K562 (cell line): Measurements from ENCODE around the gene FAM161A. TPM values are rescaled to one million over a fixed set of nuclear protein-coding genes. Genes with fewer than 3 reads are reported as not detected.
"Not testable (repeated sequence)": the region's sequence is repeated elsewhere in the genome, so short reads cannot be mapped to it uniquely, and the experiment has no call there.

ENCODE experiments used
- ATAC-seq: fragments of 200-7000 bp; cut with Tn5 transposase; 3 replicates; pipeline ENCODE4 v1.9.1; 2020; ENCODE audit warnings: moderate library complexity
- BruUV-seq: library from RNA; stranded (reverse); fragments of 400-500 nt; replicated peaks from 2 replicates; lab custom pipeline; 2021; lab: Mats Ljungman, UMichigan
- CTCF ChIA-PET: fragments of 300-600 bp; formaldehyde crosslinking; extraction: SDS; loops from one replicate; lab custom pipeline; 2021; ENCODE audit warnings: low intra/inter-chr PET ratio; lab: Yijun Ruan, JAX
- POLR2A ChIA-PET: fragments of 300-600, 350-650 bp; sonication (Branson Sonifier 250); formaldehyde crosslinking; extraction: SDS; loops from one replicate; lab custom pipeline; 2021; ENCODE audit warnings: antibody characterized with exemption, inconsistent platforms; lab: Yijun Ruan, JAX
- DNase-seq, 4 experiments: peaks; one replicate each; pipeline versions ENCODE4 v3.0.0 to v3.0.0-alpha.2; 2011 to 2018; ENCODE audit warnings: low spot score in 3 of 4, mixed read lengths in 3 of 4; ENCODE audit errors: extremely low read depth in 1 of 4
- FAIRE-seq: peaks from 2 replicates; lab custom pipeline; 2011; peaks lifted over from hg19 to GRCh38; lab: Jason Lieb, UNC
- H2AFZ ChIP-seq: 2 replicates; pipeline ENCODE4 v1.6.0; 2011; ENCODE audit warnings: low read depth, low read length, control low read depth, inconsistent platforms
- H3K27ac ChIP-seq: fragments of 200-600 bp; 3 replicates; pipeline ENCODE4 v1.8.0; 2011; ENCODE audit warnings: low read depth, mild to moderate bottlenecking, control low read depth, inconsistent platforms, low read length, moderate library complexity, mixed read lengths; ENCODE audit errors: extremely low read depth
- H3K27me3 ChIP-seq, 2 experiments: fragments of 300-600 bp in 1 of 2; 2 replicates in 1 of 2; 3 replicates in 1 of 2; pipeline versions ENCODE4 v1.6.0 to v1.8.0; 2011; ENCODE audit warnings: inconsistent platforms in 2 of 2, low read length in 2 of 2, mild to moderate bottlenecking in 1 of 2, mixed read lengths in 1 of 2, moderate library complexity in 1 of 2; ENCODE audit not compliant: control insufficient read depth in 2 of 2, insufficient read depth in 2 of 2
- H3K36me3 ChIP-seq: fragments of 300-600 bp; 3 replicates; pipeline ENCODE4 v1.8.0; 2011; ENCODE audit warnings: mild to moderate bottlenecking, low read length, inconsistent platforms; ENCODE audit not compliant: control insufficient read depth, insufficient read depth
- H3K4me1 ChIP-seq, 2 experiments: fragments of 200-600 bp in 1 of 2; replicated peaks in 1 of 2; 2 replicates in 1 of 2; 3 replicates in 1 of 2; pipeline versions ENCODE4 v1.5.1 to v1.8.0; 2011; ENCODE audit warnings: inconsistent platforms in 2 of 2, low read length in 2 of 2, mild to moderate bottlenecking in 1 of 2, mixed read lengths in 1 of 2, moderate library complexity in 1 of 2; ENCODE audit not compliant: control insufficient read depth in 2 of 2, insufficient read depth in 2 of 2
- H3K4me2 ChIP-seq: 2 replicates; pipeline ENCODE4 v1.6.1; 2011; ENCODE audit warnings: low read length, control low read depth, inconsistent platforms, mixed read lengths; ENCODE audit not compliant: insufficient read depth
- H3K4me3 ChIP-seq: fragments of 200-600 bp; sonication (generic), shearing (Covaris generic); 2 replicates; pipeline ENCODE4 v1.5.1; 2016; ENCODE audit warnings: control low read depth, inconsistent platforms
- H3K79me2 ChIP-seq: fragments of 200-600 bp; 3 replicates; pipeline ENCODE4 v1.8.0; 2011; ENCODE audit warnings: low read length, inconsistent platforms; ENCODE audit not compliant: control insufficient read depth, insufficient read depth
- H3K9ac ChIP-seq, 2 experiments: 2 replicates each; pipeline versions ENCODE4 v1.6.0 to v1.6.1; 2011; ENCODE audit warnings: low read depth in 2 of 2, low read length in 2 of 2, control low read depth in 1 of 2, inconsistent platforms in 1 of 2, mild to moderate bottlenecking in 1 of 2, mixed read lengths in 1 of 2; ENCODE audit not compliant: insufficient read depth in 1 of 2
- H3K9me1 ChIP-seq: one replicate; pipeline ENCODE4 v1.6.0; 2011; ENCODE audit warnings: inconsistent platforms, mild to moderate bottlenecking, low read length, moderate library complexity; ENCODE audit not compliant: control insufficient read depth, insufficient read depth
- H3K9me3 ChIP-seq: replicated peaks from 2 replicates; pipeline ENCODE4 v1.5.1; 2011; ENCODE audit warnings: low read depth, low read length, inconsistent platforms; ENCODE audit not compliant: control insufficient read depth, insufficient read depth
- H4K20me1 ChIP-seq: replicated peaks from 2 replicates; pipeline ENCODE4 v1.6.1; 2011; ENCODE audit warnings: low read length, inconsistent platforms, mixed read lengths; ENCODE audit not compliant: control insufficient read depth, insufficient read depth
- ZBTB40 ChIP-seq, 2 experiments: fragments of 450-650 bp in 1 of 2; sonication (generic) in 1 of 2; formaldehyde crosslinking in 1 of 2; IDR thresholded peaks; 2 replicates each; pipeline versions ENCODE4 v1.7.1 to v1.9.0; 2016 to 2022; ENCODE audit warnings: inconsistent platforms in 1 of 2, mild to moderate bottlenecking in 1 of 2, missing genetic modification reagents in 1 of 2
- WGBS: fragments of 100-300 bp; shearing (Covaris generic); methylation state at CpG from one replicate; pipeline ENCODE4 v1.1.6; 2016; ENCODE audit warnings: low coverage, mixed read lengths; ENCODE audit not compliant: insufficient coverage; ENCODE audit errors: missing lambda C conversion rate; 5-methylcytosine and 5-hydroxymethylcytosine counted together
- in situ Hi-C: fragments of 300-500 bp; cut with MboI; formaldehyde crosslinking; loops from 4 replicates; pipeline ENCODE4 v1.15.0; 2018; ENCODE audit warnings: inconsistent platforms, mixed read lengths
- intact Hi-C: fragments of 100-400 bp; cut with micrococcal nuclease; formaldehyde crosslinking; loops from 2 replicates; pipeline ENCODE4 v1.14.2; 2022
- polyA plus RNA-seq, 8 experiments: library from polyadenylated mRNA; depleted of rRNA in 4 of 8; stranded (reverse) in 5 of 8; unstranded in 3 of 8; fragments of >200 nt; fragmentation: Nextera tagmentation in 2 of 8; fragmentation: Illumina TruSeq in 1 of 8; extraction: Ambion mirVana in 2 of 8; extraction: Trizol in 1 of 8; gene quantifications; 2 replicates each; pipeline versions ENCODE4 v1.2.1 to v1.2.3, GENCODE V29; 2011 to 2014; ENCODE audit warnings: inconsistent platforms in 1 of 8, missing spikeins in 1 of 8
- total RNA-seq, 7 experiments: library from RNA; depleted of rRNA in 6 of 7; stranded (reverse); fragments of >200 nt in 6 of 7; fragmentation: Illumina TruSeq in 2 of 7; extraction: Trizol in 2 of 7; gene quantifications; 2 replicates each; pipeline versions ENCODE4 v1.2.1 to v1.2.3, GENCODE V29; 2011 to 2021; ENCODE audit warnings: low replicate concordance in 1 of 7

The FAM161A gene
- total and polyA plus RNA-seq, 9 of the 15 experiments (the other 6 are each of a cell fraction or from before 2014, with no cell fraction given), result 0.27 to 1.4 (median 0.80) TPM

GRCh38 chr2:61797446-61797845, 56.4 kb downstream of the FAM161A start:
- DNase-seq; ATAC-seq; H3K9ac ChIP-seq; H3K4me1 ChIP-seq; BruUV-seq; in situ Hi-C loops; H3K36me3 ChIP-seq; H3K79me2 ChIP-seq; H4K20me1 ChIP-seq; H3K27ac ChIP-seq; POLR2A ChIA-PET; H3K9me3 ChIP-seq; H3K9me1 ChIP-seq; FAIRE-seq; CTCF ChIA-PET; H2AFZ ChIP-seq; H3K4me2 ChIP-seq; H3K4me3 ChIP-seq; TF ChIP-seq ZBTB40 (CRISPR knock-in tag; IDR thresholded peaks at IDR 0.05): not testable (repeated sequence)
- intact Hi-C loops, result loop anchor here (10.0 kb wide), 1 partner anchor 73 kb away; no protein-coding TSS in a partner anchor
- peaks cover 4 to 28% of the 10 kb centered on the region in 2 experiments; a peak in 4 of 5 replicates for H3K27me3 ChIP-seq
- TF ChIP-seq ZBTB40 (IDR thresholded peaks at IDR 0.05), result peak; percentile 49; the same call in 1 of the 2 replicates
- WGBS, result 16% methylated on average over 4 of the region's 4 CpGs
